AG04449 (cell line): Measurements from ENCODE around the gene AGBL2.
A peak's percentile ranks its signal among the peaks of the same experiment; 100 is the strongest.
"Not testable (repeated sequence)": the region's sequence is repeated elsewhere in the genome, so short reads cannot be mapped to it uniquely, and the experiment has no call there.

Experiments
- CTCF ChIA-PET: fragments of 350-600 bp; formaldehyde crosslinking; extraction: SDS; loops from one replicate; lab custom pipeline; 2021; ENCODE audit warnings: antibody characterized with exemption; lab: Yijun Ruan, JAX
- POLR2A ChIA-PET: fragments of 400-600, 350-600 bp; formaldehyde crosslinking; extraction: SDS; loops from one replicate; lab custom pipeline; 2020; ENCODE audit warnings: antibody characterized with exemption, inconsistent platforms; lab: Yijun Ruan, JAX
- DNase-seq: peaks from one replicate; pipeline ENCODE4 v3.0.0-alpha.2; 2010; ENCODE audit warnings: low read depth, low spot score
- H3K4me3 ChIP-seq: 2 replicates; pipeline ENCODE4 v1.5.1; 2011; ENCODE audit warnings: low read depth, mild to moderate bottlenecking, control low read depth, low read length
- CTCF ChIP-seq: IDR thresholded peaks from one replicate; pipeline ENCODE4 v1.5.1; 2011; ENCODE audit warnings: mild to moderate bottlenecking, moderate library complexity, low read length, control low read depth, inconsistent platforms; ENCODE audit not compliant: insufficient read depth; ENCODE audit errors: missing control alignments

Gene AGBL2

GRCh38 chr11:47645500-47645899, 69.7 kb downstream of the AGBL2 start:
- H3K4me3 ChIP-seq, result no peak overlapping the region
- no peak for TF ChIP-seq CTCF
- ChIA-PET POLR2A (no interaction called here), CTCF (no interaction called here)
- DNase-seq, result no peak

- peak; percentile 62 for TF ChIP-seq CTCF
- ChIA-PET CTCF (interaction anchor here (1.1 kb wide), 1 partner anchor 26 kb away, joined by 3 read pairs; no protein-coding TSS in a partner anchor), POLR2A (no interaction called here)
- peak within 1 kb of the TSS; percentile 95 for H3K4me3 ChIP-seq
- DNase-seq, result peak; percentile 80
These were observed 72.9 kb downstream of the AGBL2 start, which contains the start of gene MTCH2 for GRCh38 chr11:47642099-47642855. Gene MTCH2 (minus strand): TSS chr11:47642559. CDS start chr11:47642465, 94 bp downstream.

- no peak for DNase-seq
- ChIA-PET CTCF (interaction anchor here (0.7 to 1.1 kb wide), 2 partner anchors 10 to 26 kb away, joined by 3 read pairs; no protein-coding TSS in a partner anchor), POLR2A (no interaction called here)
- H3K4me3 ChIP-seq, result peak overlapping the region; percentile 95
- no peak for TF ChIP-seq CTCF
These were observed 73.5 kb downstream of the AGBL2 start for GRCh38 chr11:47641600-47642098.

GRCh38 chr11:47640506-47640905, 74.7 kb downstream of the AGBL2 start:
- POLR2A ChIA-PET, DNase-seq, CTCF ChIA-PET, H3K4me3 ChIP-seq: not testable (repeated sequence)

GRCh38 chr11:47636331-47636730, 78.8 kb downstream of the AGBL2 start:
- DNase-seq, POLR2A ChIA-PET, H3K4me3 ChIP-seq: not testable (repeated sequence)
- CTCF ChIA-PET, result interaction anchor here (1.2 to 1.9 kb wide), 2 partner anchors 7 to 10 kb away, joined by 3 to 5 read pairs; no protein-coding TSS in a partner anchor

- no peak overlapping the region for H3K4me3 ChIP-seq
- no peak for DNase-seq
- TF ChIP-seq CTCF, result no peak
- CTCF ChIA-PET, result interaction anchor here (1.0 kb wide), 1 partner anchor 10 kb away, joined by 3 read pairs; no protein-coding TSS in a partner anchor
- POLR2A ChIA-PET, result no interaction called here
These were observed 83.7 kb downstream of the AGBL2 start for GRCh38 chr11:47631473-47631872.

GRCh38 chr11:47628026-47628425, 87.1 kb downstream of the AGBL2 start:
- ChIA-PET CTCF (interaction anchor here (1.7 to 3.0 kb wide), 3 partner anchors 9 to 75 kb away, joined by 3 to 16 read pairs (median 5); no protein-coding TSS in a partner anchor), POLR2A (interaction anchor here (1.2 kb wide), 1 partner anchor 16 kb away, joined by 5 read pairs; no protein-coding TSS in a partner anchor)

More at GRCh38 chr11:47628026-47628425, 87.1 kb downstream of the AGBL2 start:
- no peak for DNase-seq
- H3K4me3 ChIP-seq, result no peak overlapping the region
- no peak for TF ChIP-seq CTCF
